ENCODE results near the gene TSEN2.

TSEN2 gene

DNA sequence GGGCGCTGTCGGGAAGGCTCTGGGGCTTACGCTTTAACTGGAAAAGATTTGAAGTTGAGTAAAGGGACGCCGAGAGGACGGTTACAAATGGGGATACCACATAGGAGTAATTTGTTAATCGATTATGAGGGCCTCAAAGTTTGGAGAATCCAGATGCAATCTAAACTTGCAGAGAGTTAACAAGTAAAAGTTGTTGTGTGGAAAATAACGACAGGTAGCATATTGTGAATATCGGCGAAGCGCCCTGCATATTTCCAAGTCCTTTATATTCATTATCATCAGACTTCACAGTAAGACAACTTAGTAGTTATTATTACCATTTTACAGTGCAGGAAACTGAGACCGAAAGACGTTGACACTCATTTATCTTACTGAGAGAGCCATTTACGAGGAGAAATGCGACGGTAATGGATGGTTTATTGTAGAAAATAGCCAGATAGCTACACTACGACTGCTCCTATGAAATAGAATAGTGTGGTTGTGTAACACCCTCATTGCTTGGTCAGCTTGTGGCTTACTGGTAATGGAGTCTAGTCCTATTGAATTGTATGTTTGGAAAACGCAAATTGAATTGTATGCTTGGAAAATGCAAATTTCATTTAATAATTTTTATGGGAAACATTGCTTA lies 73.3 kb downstream of the TSEN2 start:
- DNase-seq, result no peak

DNA sequence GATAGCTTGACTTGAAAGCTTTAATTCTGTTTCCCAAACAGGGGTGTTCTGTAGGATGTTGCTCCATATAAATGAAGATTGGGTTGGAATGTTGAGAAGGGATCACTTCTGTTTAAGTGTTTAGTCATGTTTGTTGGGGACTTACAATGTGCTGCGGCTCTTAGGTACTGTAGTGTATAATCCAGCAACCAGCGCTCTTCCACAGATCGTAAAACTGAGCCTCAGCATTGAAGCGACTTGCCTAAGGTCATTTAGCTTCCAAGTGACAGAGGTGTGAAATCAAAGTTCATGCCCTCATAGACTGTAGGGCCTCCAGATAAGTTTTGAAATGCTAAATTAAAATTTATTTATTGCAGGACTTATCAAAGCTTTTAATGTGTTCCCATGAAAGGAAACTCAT lies 74.4 kb downstream of the TSEN2 start:
- no peak for DNase-seq

DNA sequence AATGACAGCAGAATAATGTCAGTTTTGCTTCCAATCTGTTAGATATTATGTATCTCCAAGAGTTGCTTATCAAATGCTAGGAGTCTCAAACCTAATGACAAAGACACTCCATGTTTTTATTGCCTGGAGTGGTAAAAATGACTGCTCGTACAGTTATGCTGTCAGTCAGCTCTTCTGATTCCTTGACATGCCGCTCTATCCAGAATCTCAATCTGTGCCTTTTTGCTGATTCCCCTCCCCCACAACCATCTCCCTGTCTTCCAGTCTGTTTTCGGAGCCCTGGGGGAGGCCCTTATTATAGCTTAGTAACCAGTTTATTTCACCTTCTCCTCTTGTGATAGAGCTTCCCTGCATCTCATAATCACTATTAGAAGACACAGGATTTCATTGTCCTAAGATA lies 75.2 kb downstream of the TSEN2 start:
- DNase-seq, result no peak

DNA sequence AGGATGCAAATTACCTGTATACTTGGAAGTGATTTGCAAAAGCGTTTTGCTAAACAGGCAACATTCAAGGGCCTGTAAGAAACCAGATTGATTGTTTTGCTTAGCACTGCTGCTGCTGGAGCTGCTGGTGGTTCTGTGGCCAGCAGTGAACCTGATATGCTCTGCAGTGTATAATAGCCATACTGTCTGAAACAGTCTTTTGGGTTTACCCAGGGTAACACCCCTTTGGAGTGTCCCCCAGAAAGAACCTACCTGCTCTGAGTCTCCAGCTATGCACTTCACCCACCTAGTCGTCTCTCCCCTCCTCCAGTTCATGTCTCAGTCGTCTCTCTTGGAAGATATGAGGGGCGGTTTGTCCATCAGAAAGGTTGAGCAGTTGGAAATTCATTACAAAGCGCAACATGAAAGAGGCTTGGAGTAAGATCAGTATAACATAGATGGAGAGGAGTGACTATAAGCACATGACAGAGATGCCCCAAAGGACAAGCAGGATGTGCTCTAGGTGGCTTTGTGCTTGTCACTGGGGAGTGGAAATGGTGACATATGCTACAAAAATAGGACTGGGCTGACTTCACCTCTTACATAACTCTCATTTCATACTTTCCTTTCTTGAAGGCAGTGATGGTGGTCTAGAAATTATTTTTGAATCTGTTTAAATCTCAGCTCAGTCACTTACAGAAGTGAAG lies 76.4 kb downstream of the TSEN2 start:
- DNase-seq, result no peak

DNA sequence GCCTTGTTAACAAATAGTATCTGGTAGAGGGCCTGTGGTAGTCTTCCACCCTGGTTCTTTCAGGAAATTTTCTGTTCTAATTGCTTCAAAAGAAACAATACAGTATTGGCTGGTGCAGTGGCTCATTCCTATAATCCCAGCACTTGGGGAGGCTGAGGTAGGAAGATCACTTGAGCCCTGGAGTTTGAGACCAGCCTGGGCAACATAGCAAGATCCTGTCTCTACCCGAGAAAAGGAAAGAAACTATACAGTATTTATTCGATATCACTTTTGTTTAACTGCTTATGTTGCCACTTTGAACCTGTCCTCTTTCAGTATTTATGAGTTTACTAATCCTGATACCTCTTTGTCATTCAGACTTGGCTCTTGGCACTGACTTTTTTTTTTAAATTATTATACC lies 77.1 kb downstream of the TSEN2 start:
- DNase-seq, result no peak

DNA sequence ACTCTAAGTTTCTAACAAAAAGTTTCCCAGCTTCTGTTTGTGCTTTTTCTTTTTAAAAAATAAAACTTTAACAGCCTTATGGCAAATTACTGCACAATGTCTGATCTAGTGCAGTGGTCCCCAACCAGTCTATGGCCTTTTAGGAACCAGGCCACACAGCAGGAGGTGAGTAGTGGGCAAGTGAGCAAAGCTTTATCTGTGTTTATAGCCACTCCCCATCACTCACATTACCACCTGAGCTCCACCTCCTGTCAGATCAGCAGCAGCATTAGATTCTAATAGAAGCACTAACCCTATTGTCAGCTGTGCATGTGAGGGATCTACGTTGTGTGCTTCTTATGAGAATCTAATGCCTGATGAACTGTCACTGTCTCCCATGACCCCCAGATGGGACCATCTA lies 78.2 kb downstream of the TSEN2 start:
- no peak for DNase-seq

DNA sequence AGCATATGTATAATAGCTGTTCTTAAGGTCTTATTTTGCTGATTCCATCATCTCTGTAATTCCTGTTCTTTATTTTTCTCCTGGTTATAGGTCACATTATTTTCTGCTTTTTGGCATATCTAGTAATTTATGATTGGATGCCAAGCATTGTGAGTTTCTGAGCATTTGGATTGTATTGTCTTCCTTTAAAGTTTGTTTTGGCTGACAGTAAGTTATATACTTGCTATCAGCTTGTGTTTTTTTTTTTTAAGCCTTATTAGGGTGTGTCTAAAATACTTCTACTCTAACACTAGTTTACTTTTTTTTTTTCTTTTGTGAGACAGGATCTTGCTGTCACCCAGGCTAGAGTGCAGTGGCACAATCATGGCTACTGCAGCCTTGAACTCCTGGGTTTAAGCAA lies 82.7 kb downstream of the TSEN2 start:
- DNase-seq, result no peak

DNA sequence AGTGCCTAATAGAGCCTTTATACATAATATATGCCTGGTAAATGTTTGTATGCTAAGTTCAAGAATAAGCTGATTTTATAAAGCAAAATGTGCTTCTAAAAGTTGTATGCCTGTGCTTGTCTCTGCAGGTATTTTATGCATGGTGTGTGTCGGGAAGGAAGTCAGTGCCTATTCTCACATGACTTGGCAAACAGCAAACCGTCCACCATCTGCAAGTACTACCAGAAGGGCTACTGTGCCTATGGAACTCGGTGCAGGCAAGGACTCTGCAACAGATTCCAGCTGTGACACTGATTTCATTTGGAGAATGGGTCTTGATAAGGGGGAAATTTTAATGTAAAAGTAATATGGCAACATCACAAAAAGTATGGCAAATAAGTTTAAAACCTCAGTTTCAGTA lies 84.5 kb downstream of the TSEN2 start:
- no peak for DNase-seq

DNA sequence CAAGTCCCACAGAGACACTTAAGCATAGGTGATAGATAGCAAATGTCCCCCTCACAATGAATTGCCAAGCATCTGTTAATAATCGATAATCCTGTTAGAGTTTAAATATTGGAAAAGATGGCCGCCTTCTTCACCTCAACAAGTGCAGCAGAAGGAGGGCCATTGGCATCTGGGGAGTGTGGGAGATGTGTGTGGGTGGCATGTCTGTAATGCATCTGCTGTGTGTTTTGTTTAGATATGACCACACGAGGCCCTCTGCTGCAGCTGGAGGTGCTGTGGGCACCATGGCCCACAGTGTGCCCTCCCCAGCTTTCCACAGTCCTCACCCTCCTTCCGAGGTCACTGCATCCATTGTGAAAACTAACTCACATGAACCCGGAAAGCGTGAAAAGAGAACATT lies 85.6 kb downstream of the TSEN2 start:
- no peak for DNase-seq

DNA sequence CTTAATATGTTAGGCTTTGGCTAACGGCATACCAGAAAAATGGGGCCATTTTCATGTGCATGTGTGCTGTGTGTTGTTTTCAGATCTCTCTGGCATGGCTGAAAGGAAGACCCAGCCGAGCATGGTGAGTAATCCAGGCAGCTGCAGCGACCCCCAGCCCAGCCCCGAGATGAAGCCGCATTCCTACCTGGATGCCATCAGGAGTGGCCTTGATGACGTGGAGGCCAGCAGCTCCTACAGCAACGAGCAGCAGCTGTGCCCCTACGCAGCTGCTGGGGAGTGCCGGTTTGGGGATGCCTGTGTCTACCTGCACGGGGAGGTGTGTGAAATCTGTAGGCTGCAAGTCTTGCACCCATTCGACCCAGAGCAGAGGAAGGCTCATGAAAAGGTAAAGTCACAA lies 87.7 kb downstream of the TSEN2 start:
- no peak for DNase-seq

DNA sequence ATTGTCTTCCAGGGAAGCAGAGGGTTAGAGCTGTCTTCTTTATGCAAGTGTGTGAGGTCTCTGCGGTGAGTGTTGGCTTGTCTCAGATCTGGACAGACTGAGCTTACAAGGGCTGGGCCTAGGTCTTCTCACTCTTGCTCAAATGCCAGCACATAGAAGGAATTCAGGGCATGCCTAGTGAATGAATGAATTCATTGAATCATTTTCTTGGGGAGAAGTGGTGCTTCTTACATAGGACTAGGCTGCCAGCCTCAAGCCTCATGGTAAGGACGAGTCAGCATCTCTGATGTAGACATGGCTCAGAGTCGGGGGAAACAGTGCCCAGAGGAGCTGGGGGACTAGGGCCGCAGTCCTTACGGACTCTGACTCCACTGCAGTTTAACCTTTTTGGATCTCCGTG lies 89.9 kb downstream of the TSEN2 start:
- DNase-seq, result no peak

DNA sequence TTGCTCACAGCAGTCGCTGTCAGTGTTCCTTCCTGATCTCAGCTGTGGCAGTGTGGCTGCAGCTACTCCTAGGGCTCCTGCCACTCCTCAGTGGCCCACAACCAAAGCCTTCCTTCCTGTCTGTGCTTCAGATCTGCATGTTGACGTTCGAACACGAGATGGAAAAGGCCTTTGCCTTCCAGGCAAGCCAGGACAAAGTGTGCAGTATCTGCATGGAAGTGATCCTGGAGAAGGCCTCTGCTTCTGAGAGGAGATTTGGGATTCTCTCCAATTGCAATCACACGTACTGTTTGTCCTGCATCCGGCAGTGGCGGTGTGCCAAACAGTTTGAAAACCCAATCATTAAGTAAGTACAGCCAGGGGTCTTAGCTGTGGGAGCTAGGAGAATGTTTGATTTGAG lies 90.4 kb downstream of the TSEN2 start:
- DNase-seq, result no peak

DNA sequence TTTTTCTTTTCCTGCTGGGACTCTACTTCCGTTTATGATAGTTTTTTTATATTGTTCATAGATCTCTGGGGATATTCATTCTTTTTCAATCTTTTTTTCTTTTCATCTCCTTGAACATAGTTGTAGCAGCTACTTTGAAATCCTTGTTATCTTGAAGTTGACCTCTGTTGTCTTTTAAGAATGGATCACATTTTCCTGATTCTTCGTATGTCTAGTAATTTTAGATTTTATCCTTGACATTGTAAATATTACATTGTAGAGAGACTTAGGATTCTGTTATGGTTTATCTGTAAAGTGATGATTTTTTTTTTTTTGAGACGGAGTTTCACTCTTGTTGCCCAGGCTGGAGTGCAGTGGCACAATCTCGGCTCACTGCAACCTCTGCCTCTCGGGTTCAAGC lies 93.1 kb downstream of the TSEN2 start:
- DNase-seq, result no peak

DNA sequence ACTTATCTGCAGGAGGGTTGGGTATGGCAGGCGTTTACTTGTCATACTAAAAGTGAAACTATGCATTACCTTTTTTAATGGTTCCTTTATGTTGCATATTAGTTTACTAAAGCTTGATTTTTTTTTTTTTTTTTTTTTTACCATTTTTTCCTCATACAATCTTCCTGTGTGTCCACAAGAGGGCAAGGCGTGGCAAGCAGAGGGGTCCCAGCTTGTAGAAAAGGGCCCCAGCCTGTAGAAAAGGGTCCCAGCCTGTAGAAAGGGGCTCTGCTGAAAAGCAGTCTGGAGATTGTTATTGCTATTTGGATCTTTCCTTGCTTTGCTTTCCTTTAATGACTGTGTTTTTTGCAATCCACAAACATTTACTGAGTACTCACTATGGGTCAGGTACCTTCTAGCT lies 94.5 kb downstream of the TSEN2 start:
- no peak for DNase-seq

DNA sequence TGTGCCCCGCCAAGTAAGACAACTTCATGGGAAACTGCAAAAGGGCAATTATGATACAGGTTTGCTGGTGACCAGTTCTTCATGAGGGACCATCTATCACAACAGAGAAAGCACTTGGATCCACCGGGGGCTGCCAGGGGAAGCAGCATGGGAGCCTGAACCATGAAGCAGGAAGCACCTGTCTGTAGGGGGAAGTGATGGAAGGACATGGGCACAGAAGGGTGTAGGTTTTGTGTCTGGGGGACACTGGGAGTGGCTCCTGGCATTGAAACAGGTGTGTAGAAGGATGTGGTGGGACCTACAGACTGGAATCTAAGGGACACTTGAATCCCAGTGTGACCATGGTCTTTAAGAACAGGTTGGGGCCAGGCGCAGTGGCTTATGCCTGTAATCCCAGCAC lies 95.2 kb downstream of the TSEN2 start:
- no peak for DNase-seq

DNA sequence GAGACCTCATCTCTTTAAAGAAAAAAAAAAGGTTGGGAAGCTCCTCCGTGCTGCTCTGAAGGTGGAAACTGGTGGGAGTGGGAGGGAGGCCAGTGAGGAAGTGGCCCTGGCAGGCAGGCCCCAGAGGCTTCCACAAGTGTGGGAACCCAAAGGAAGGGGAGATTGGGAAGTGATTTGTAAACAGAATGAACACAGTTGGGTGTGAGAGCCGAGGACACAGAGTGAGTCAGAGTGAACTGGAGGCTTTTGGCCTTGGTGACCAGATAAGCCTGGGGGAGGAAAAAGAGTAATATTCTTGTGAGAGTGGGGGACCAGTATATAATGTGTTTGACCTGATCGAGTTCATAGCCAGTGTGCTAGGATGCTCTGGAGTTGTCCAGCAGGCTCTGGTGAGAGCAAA lies 95.6 kb downstream of the TSEN2 start:
- no peak for DNase-seq

DNA sequence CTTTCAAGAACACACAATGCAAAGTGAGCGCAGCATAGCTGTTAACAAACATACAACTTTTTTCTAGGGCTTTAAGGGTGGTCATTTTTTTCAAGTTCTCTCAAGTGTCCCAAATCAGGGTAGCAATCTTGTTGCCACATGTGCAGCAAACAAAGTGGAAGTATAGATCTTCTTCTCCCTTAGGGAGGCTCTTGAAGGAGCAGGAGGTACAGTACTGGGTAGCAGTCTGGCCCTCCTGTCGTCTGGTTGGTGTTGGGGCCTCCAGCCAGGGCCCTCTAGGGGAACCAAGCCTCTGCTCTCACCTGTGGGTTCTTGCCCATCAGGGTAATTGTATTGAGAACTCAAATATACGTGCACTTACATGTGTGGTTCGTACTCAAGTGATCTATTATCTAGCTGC lies 98.5 kb downstream of the TSEN2 start:
- no peak for DNase-seq
